NK-92 treated with Interleukin-12 subunit alpha and Interleukin-12 subunit beta, amount 100 ng/mL, for 24 hours (cell line): ENCODE measurements around the gene WDR75.

Experiments
- DNase-seq: peaks from one replicate; lab custom pipeline; 2025; lab: John Stamatoyannopoulos, UW

Gene WDR75

GRCh38 chr2:189500456-189501160 is 59.3 kb downstream of the WDR75 start:
- DNase-seq = no peak

- DNase-seq = no peak
Observed at GRCh38 chr2:189501487-189501886, 60.2 kb downstream of the WDR75 start.

- no peak for DNase-seq
Observed at GRCh38 chr2:189502714-189503113, 61.4 kb downstream of the WDR75 start.

GRCh38 chr2:189504238-189504637 is 63.0 kb downstream of the WDR75 start:
- DNase-seq = no peak

- DNase-seq = no peak
Observed at GRCh38 chr2:189505492-189505891, 64.2 kb downstream of the WDR75 start.

GRCh38 chr2:189506514-189506976 is 65.3 kb downstream of the WDR75 start:
- no peak for DNase-seq

- no peak for DNase-seq
Observed at GRCh38 chr2:189511210-189511959, 70.1 kb downstream of the WDR75 start.

- no peak for DNase-seq
Observed at GRCh38 chr2:189511960-189512319, 70.7 kb downstream of the WDR75 start.

- DNase-seq = no peak
Observed at GRCh38 chr2:189512879-189513278, 71.6 kb downstream of the WDR75 start.

- no peak for DNase-seq
Observed at GRCh38 chr2:189514104-189514503, 72.8 kb downstream of the WDR75 start.

- DNase-seq = no peak
Observed at GRCh38 chr2:189515264-189515663, 74.0 kb downstream of the WDR75 start.

- DNase-seq = no peak
Observed at GRCh38 chr2:189516546-189516945, 75.3 kb downstream of the WDR75 start.

- no peak for DNase-seq
Observed at GRCh38 chr2:189517847-189518535, 76.7 kb downstream of the WDR75 start.

GRCh38 chr2:189519631-189520387 is 78.5 kb downstream of the WDR75 start:
- no peak for DNase-seq

GRCh38 chr2:189521699-189522434 is 80.6 kb downstream of the WDR75 start:
- DNase-seq = no peak

GRCh38 chr2:189522435-189523151 is 81.3 kb downstream of the WDR75 start:
- DNase-seq = no peak

GRCh38 chr2:189524746-189525145 is 83.5 kb downstream of the WDR75 start:
- no peak for DNase-seq
